ENCODE measurements around the gene NAALADL2.
"Not testable (repeated sequence)": the region's sequence is repeated elsewhere in the genome, so short reads cannot be mapped to it uniquely, and the experiment has no call there.

NAALADL2 gene

GRCh38 chr3:175792245-175792644, 933.1 kb downstream of the NAALADL2 start:
- no peak for DNase-seq (ENCODE audit: extremely low read depth in 1 of 2, low read depth in 1 of 2)

DNA sequence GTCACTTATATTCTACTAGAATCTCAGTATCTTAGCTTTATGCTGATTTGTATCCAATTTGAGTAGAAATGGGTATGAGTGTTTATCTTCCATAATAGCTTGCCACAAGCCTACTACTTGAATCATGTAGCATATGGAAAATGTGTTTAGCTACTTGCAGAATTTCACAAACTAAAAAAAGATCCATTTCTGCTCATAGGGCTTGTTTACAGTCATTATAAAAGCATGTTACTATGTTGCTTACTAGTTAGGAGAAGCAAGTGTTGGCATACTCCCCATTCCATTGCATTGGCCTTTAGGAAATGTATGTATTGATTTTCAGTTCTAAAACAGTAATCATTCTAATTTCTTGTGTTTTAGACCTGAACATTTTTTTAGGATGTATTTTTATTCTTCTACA, 939.2 kb downstream of the NAALADL2 start:
- no peak for DNase-seq (ENCODE audit: extremely low read depth in 1 of 2, low read depth in 1 of 2)

DNA sequence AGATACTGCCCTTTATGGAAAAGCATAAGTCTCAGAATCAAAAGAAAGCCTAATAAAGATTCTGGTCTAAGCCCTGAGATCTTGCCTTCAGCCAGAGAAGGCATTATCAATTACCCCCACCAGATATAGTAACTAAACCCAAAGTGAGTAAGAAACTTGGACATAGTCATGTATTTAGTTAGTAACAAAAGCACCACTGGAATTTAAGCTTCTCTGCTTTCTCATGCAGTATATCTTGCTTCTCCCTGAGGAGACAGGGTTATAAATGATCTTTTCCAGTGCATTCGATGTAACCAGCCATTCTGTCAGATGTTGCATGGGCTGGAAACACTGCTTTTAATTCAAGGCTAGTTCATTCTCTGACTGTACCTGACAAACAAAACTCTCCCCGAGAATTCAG, 946.7 kb downstream of the NAALADL2 start:
- DNase-seq (ENCODE audit: extremely low read depth in 1 of 2, low read depth in 1 of 2), result no peak

DNA sequence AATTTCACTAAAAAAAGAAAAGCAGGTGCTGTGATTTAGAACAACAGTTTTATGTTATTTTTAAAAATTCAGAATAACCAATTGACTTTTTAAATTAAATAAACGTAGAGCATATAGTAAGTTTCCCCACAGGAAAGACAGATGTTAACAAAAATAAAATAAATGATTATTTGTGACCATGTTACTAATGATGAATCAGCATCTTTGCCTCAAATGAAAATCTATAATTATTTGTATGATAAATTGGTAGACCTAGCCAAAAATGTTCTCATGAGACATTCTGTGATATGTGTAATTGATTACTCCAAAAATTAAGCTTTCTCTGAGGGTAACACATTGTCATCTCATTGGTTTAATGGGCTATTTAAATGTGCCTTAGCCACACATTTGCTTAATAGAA, 948.0 kb downstream of the NAALADL2 start:
- DNase-seq (ENCODE audit: extremely low read depth in 1 of 2, low read depth in 1 of 2), result no peak

DNA sequence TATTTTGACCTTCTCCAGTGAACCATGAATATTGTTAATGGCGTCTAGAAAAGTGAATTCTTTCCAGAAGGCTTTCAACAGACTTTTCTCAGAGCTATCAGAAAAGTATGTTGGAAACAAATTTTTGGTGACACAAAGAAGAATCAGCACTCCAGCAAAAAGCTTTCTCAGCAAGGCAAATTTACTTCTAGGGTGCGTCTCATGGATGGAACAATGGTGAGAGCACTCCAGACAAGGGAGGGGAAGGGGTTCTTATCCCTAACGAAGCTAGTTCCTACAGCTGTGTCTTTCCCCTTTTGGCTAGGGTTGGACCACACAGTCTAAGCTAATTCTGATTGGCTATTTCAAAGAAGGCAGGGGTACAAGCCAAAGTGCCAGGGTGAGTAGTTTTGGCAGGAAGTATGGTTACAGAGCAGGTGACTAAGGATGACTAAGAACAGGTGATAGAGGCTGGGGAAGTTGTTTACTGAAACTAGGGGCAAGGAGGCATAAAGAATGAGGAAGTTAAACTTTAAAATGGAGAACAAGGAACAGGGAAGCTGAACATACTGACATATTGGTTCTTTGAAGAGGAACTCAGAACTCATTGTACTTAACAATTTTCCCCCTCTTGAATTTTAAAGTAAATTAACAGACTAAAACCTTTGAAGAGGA, 959.8 kb downstream of the NAALADL2 start:
- no peak for DNase-seq (ENCODE audit: extremely low read depth in 1 of 2, low read depth in 1 of 2)

DNA sequence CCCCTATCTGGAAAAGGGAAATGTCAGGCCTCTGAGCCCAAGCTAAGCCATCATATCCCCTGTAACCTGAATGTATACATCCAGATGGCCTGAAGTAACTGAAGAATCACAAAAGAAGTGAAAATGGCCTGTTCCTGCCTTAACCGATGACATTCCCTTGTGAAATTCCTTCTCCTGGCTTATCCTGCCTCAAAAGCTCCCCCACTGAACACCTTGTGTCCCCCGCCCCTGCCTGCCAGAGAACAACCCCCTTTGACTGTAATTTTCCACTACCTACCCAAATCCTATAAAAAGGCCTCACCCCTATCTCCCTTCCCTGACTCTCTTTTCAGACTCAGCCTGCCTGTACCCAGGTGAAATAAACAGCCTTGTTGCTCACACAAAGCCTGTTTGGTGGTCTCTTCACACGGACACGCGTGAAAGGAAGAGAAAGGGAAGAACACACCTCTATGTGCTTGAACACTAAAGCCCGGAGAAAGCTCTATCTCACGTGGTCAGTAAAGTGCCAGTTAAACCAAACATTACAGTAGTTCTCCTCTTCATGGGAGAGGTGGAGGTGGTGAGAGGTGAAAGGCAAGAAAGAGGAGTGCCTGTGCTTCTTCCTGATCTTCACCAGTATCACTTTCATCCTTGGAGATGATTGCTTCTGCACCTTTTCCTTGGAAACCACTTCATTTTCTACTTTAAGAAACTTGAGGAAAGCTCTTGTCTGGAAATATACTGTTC, 963.8 kb downstream of the NAALADL2 start:
- not testable (repeated sequence) for DNase-seq (ENCODE audit: extremely low read depth in 1 of 2, low read depth in 1 of 2)

DNA sequence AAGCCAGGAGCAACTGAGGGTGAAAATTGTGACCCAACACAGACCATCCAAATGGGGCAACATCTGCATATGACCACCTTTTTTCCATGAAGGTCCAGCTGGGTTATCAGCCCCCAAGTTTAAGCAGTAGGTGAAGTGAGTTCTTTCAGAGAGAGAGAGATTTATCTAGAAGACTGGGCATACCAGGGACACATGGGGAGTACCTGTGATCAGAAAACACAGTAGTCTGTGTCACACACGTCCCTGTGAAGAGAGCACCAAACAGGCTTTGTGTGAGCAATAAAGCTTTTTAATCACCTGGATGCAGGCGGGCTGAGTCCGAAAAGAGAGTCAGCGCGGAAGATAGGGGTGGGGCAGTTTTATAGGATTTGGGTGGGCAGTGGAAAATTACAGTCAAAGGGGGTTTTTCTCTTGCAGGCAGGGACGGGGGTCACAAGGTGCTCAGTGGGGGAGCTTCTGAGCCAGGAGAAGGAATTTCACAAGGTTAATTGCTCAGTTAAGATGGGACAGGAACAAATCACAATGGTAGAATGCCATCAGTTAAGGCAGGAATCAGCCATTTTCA, 966.0 kb downstream of the NAALADL2 start:
- not testable (repeated sequence) for DNase-seq (ENCODE audit: extremely low read depth in 1 of 2, low read depth in 1 of 2)

- DNase-seq (ENCODE audit: extremely low read depth in 1 of 2, low read depth in 1 of 2), result no peak
Observed at GRCh38 chr3:175826759-175827158, 967.6 kb downstream of the NAALADL2 start.

DNA sequence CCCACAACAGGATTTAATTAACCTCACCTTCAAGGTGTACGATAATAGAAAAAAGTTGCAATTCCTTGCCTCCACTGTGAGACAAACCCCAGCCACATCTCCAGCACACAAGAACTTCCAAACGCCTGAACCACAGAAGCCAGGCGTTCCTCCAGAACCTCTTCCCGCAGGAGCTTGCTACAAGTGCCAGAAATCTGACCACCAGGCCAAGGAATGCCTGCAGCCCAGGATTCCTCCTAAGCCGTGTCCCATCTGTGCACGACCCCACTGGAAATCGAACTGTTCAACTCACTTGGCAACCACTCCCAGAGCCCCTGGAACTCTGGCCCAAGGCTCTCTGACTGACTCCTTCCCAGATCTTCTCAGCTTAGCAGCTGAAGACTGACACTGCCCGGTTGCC, 970.7 kb downstream of the NAALADL2 start:
- not testable (repeated sequence) for DNase-seq (ENCODE audit: extremely low read depth in 1 of 2, low read depth in 1 of 2)

- not testable (repeated sequence) for DNase-seq (ENCODE audit: extremely low read depth in 1 of 2, low read depth in 1 of 2)
Observed at GRCh38 chr3:175835763-175836162, 976.6 kb downstream of the NAALADL2 start.

DNA sequence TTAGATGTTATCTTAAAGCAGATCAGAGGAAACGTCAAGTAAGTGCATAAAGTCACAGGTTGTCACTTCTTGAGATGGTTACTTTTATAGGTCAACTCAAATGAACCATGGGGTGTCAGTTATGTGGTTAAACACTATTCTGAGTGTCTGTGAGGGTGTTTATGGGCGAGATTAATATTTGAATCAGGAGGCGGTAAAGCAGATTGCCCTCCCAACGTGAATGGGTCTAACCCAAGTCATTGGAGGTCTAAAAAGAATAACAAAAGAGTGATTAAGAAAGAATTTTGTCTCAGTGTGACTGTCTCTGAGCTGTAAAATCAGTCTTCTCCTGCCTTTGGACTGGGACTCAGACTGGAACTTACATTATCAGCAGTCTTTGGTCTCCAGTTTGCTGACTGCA, 977.5 kb downstream of the NAALADL2 start:
- no peak for DNase-seq (ENCODE audit: extremely low read depth in 1 of 2, low read depth in 1 of 2)

DNA sequence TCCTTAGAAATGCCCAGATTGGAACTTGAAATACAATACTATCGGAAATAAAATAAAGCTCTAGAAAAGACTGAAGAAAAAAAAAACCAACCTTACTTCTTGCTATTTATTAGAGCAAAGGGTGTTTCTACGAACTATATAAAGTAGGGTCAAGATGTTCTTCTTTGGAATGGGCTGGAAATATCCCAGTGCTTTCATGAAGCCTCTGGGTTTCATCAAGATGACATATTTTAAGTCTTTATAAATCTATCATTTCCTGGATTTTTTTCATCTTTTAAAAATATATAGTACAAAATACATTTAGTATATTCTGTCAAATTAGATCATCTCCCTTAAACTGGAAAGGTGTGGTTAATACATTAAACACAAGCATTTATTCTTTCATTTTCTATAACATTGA, 978.8 kb downstream of the NAALADL2 start:
- no peak for DNase-seq (ENCODE audit: extremely low read depth in 1 of 2, low read depth in 1 of 2)

DNA sequence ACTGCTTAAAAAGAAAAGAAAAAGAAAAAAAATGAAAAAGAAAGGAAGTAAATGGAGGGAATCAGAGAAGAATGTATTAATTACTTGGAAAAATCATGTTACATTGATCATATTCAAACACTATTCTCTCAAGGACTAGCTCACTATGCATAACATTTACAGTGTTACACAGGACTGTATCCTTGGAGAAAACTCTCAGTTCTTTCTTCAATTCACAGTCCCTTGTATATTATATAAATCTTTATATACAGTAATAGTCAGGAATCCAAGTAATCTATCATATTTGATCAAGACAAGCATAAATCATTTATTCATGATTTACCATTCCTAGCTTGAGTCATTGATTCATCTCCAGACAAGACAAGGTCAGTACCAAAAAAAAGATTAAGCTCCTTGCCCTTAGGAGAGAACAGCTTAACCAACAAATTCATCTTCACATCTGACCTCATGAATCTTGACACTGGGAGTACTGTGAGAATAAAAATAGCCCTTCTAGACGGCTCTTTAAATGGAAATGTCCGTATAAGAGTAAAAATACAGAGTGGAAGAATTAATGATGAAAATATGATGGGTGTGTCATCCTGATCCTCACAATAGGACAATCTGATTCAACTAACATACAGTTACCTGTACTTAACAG, 980.4 kb downstream of the NAALADL2 start:
- DNase-seq (ENCODE audit: extremely low read depth in 1 of 2, low read depth in 1 of 2), result no peak

GRCh38 chr3:175851541-175851940, 992.4 kb downstream of the NAALADL2 start:
- DNase-seq (ENCODE audit: extremely low read depth in 1 of 2, low read depth in 1 of 2), result no peak

DNA sequence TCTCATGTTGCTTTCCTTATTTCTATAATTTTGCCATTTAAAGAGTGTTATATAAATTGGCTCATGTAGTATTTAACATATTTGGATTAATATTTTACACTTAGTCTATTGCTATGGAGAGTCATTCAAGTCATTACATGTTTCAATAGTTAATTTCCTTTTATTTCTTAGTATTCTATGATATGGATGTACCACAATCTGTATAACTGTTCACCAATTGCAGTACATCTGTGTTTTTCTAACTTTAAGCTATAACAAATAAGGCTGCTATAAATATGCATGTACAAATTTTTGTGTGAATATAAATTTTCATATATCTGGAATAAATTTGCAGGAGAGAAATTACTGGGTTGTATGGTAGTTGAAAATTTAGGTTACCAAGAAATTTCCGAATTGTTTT, 993.4 kb downstream of the NAALADL2 start:
- no peak for DNase-seq (ENCODE audit: extremely low read depth in 1 of 2, low read depth in 1 of 2)

DNA sequence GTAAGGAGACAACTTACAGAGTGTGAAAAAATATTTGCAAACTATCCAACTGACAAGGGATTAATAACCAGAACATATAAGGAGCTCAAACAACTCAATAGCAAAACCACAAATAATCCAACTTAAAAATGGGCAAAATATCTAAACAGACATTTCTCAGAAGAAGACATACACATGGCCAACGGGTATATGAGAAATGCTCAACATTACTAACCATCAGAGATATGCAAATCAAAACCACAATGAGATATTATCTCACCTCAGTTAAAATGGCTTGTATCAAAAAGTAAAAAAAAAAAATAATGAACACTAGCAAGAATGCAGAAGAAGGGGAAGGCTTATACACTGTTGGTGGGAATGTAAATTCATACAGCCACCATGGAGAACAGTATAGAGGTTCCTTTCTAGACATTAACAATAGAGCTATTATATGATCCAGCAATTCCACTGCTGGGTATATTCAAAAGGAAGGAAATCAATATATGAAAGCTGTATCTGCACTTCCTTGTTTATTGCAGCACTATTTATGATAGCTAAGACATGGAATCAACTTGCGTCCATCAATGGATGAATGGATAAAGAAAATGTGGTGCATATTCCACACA, 998.6 kb downstream of the NAALADL2 start:
- no peak for DNase-seq (ENCODE audit: extremely low read depth in 1 of 2, low read depth in 1 of 2)
